HepG2 (cell line): ENCODE measurements around the gene DPYSL3. TPM values are rescaled to one million over a fixed set of nuclear protein-coding genes. Genes with fewer than 3 reads are reported as not detected.

Experiments
- ATAC-seq: fragments of 200-7000 bp; cut with Tn5 transposase; 3 replicates; pipeline ENCODE4 v1.9.1; 2020; ENCODE audit warnings: mild to moderate bottlenecking, moderate library complexity
- BruUV-seq: library from RNA; stranded (reverse); fragments of 400-500 nt; replicated peaks from 2 replicates; lab custom pipeline; 2021; lab: Mats Ljungman, UMichigan
- CTCF ChIA-PET: fragments of 300-600 bp; formaldehyde crosslinking; extraction: SDS; loops from one replicate; lab custom pipeline; 2021; ENCODE audit warnings: low total read pairs, inconsistent platforms, low intra/inter-chr PET ratio; lab: Yijun Ruan, JAX
- POLR2A ChIA-PET: fragments of 350-600 bp; sonication (Branson Sonifier 250); formaldehyde crosslinking; loops from one replicate; lab custom pipeline; 2020; ENCODE audit warnings: antibody characterized with exemption, inconsistent platforms; lab: Yijun Ruan, JAX
- DNase-seq: peaks from one replicate; pipeline ENCODE4 v3.0.0-alpha.2; 2015; ENCODE audit warnings: low spot score
- FAIRE-seq: peaks from 3 replicates; lab custom pipeline; 2011; peaks lifted over from hg19 to GRCh38; lab: Jason Lieb, UNC
- H2AFZ ChIP-seq: one replicate; pipeline ENCODE4 v1.6.1; 2011; ENCODE audit warnings: low read length, inconsistent platforms
- H3K27ac ChIP-seq: fragments of 300-600 bp; 3 replicates; pipeline ENCODE4 v1.8.0; 2011; ENCODE audit warnings: mixed run types, mild to moderate bottlenecking, mixed read lengths, low read length, inconsistent platforms; ENCODE audit not compliant: insufficient read depth; ENCODE audit errors: extremely low read length
- H3K27me3 ChIP-seq, 2 experiments: fragments of 200-600 bp in 1 of 2; 2 replicates in 1 of 2; 3 replicates in 1 of 2; pipeline versions ENCODE4 v1.6.0 to v1.8.0; 2011; ENCODE audit warnings: low read length in 2 of 2, mild to moderate bottlenecking in 2 of 2, moderate library complexity in 2 of 2, inconsistent platforms in 1 of 2; ENCODE audit not compliant: insufficient read depth in 2 of 2, control insufficient read depth in 1 of 2
- H3K36me3 ChIP-seq, 2 experiments: fragments of 200-600 bp in 1 of 2; replicated peaks in 1 of 2; 2 replicates in 1 of 2; 3 replicates in 1 of 2; pipeline versions ENCODE4 v1.5.1 to v1.8.0; 2011; ENCODE audit warnings: low read length in 2 of 2, inconsistent platforms in 1 of 2; ENCODE audit not compliant: insufficient read depth in 2 of 2, control insufficient read depth in 1 of 2
- H3K4me1 ChIP-seq: 2 replicates; pipeline ENCODE4 v1.5.1; 2012; ENCODE audit warnings: low read length, inconsistent platforms; ENCODE audit not compliant: insufficient read depth
- H3K4me2 ChIP-seq: 2 replicates; pipeline ENCODE4 v1.6.0; 2011; ENCODE audit warnings: low read depth, low read length, inconsistent platforms
- H3K4me3 ChIP-seq, 3 experiments: fragments of 200-600 bp in 1 of 3; sonication (generic), shearing (Covaris generic) in 1 of 3; replicated peaks in 1 of 3; 2 replicates each; pipeline ENCODE4 v1.5.1; 2011 to 2016; ENCODE audit warnings: low read length in 3 of 3, inconsistent platforms in 2 of 3, low read depth in 2 of 3, mild to moderate bottlenecking in 2 of 3, control low read depth in 1 of 3, mixed read lengths in 1 of 3; ENCODE audit not compliant: insufficient read depth in 1 of 3
- H3K79me2 ChIP-seq: one replicate; pipeline ENCODE4 v1.6.1; 2011; ENCODE audit warnings: low read length, inconsistent platforms; ENCODE audit not compliant: insufficient read depth
- H3K9ac ChIP-seq: 2 replicates; pipeline ENCODE4 v1.6.0; 2011; ENCODE audit warnings: mild to moderate bottlenecking, low read depth, low read length, inconsistent platforms; ENCODE audit not compliant: insufficient read depth
- H3K9me3 ChIP-seq: 2 replicates; pipeline ENCODE4 v1.5.1; 2012; ENCODE audit warnings: mild to moderate bottlenecking, low read length
- H4K20me1 ChIP-seq: 2 replicates; pipeline ENCODE4 v1.6.0; 2011; ENCODE audit warnings: inconsistent platforms, mild to moderate bottlenecking, low read length, moderate library complexity; ENCODE audit not compliant: insufficient read depth
- CHD2 ChIP-seq: IDR thresholded peaks from 2 replicates; pipeline ENCODE4 v1.6.1; 2011; ENCODE audit warnings: low read depth, low read length, improper control_type of control experiment
- E2F1 ChIP-seq: sonication (generic); formaldehyde crosslinking; IDR thresholded peaks from 2 replicates; pipeline ENCODE4 v1.5.0; 2020; ENCODE audit warnings: missing genetic modification reagents
- HNRNPL ChIP-seq: fragments of 200-400 bp; formaldehyde crosslinking; IDR thresholded peaks from 2 replicates; pipeline ENCODE4 v1.6.1; 2017; ENCODE audit warnings: mild to moderate bottlenecking, low read depth, low read length
- HOXA5 ChIP-seq: sonication (generic); formaldehyde crosslinking; IDR thresholded peaks from 2 replicates; pipeline ENCODE4 v1.4.0; 2020; ENCODE audit warnings: missing genetic modification reagents
- NR2C2 ChIP-seq: sonication (generic); formaldehyde crosslinking; IDR thresholded peaks from 2 replicates; pipeline ENCODE4 v1.4.0; 2020; ENCODE audit warnings: missing genetic modification reagents, mild to moderate bottlenecking, moderate library complexity, borderline replicate concordance
- RBAK ChIP-seq: sonication (generic); formaldehyde crosslinking; IDR thresholded peaks from 2 replicates; pipeline ENCODE4 v1.5.1; 2020; ENCODE audit warnings: mild to moderate bottlenecking, missing genetic modification reagents
- SNAPC2 ChIP-seq: sonication (generic); formaldehyde crosslinking; IDR thresholded peaks from 2 replicates; pipeline ENCODE4 v1.8.1; 2022; ENCODE audit warnings: mild to moderate bottlenecking, missing genetic modification reagents
- ZNF44 ChIP-seq: sonication (generic); formaldehyde crosslinking; IDR thresholded peaks from 2 replicates; pipeline ENCODE4 v1.5.1; 2020; ENCODE audit warnings: mild to moderate bottlenecking, missing genetic modification reagents
- WGBS: methylation state at CpG from one replicate; pipeline ENCODE4 v1.1.6; 2017; ENCODE audit warnings: low lambda C conversion rate; 5-methylcytosine and 5-hydroxymethylcytosine counted together
- in situ Hi-C: cut with HindIII; loops from 2 replicates; pipeline ENCODE4 v1.10.0; 2017; ENCODE audit warnings: low pct_unique_long_range_greater_than_20kb; ENCODE audit not compliant: extremely low pct_ligation_motif_present
- intact Hi-C: fragments of 100-400 bp; cut with micrococcal nuclease; formaldehyde crosslinking; loops from one replicate; pipeline ENCODE4 v1.10.0; 2022; ENCODE audit not compliant: unreplicated experiment
- polyA plus RNA-seq, 8 experiments: library from polyadenylated mRNA; depleted of rRNA in 3 of 8; stranded (reverse) in 7 of 8; unstranded in 1 of 8; fragments of >200 nt; fragmentation: Illumina TruSeq in 4 of 8; extraction: Trizol in 4 of 8; gene quantifications; 2 replicates each; pipeline versions ENCODE4 v1.2.1 to v1.2.3, GENCODE V29; 2011 to 2016; ENCODE audit warnings: low read depth in 4 of 8, missing spikeins in 1 of 8, mixed read lengths in 1 of 8; ENCODE audit not compliant: insufficient read depth in 1 of 8
- total RNA-seq, 5 experiments: library from RNA; depleted of rRNA; stranded (reverse); fragments of >200 nt; fragmentation: Illumina TruSeq; extraction: Trizol; gene quantifications; 2 replicates each; pipeline ENCODE4 v1.2.3, GENCODE V29; 2016; ENCODE audit warnings: low read depth in 1 of 5
- TF ChIP-seq, protein P1 (sequence below): sonication (generic); formaldehyde crosslinking; IDR thresholded peaks from 2 replicates; pipeline ENCODE4 v1.9.0; 2021; ENCODE audit warnings: missing genetic modification reagents, borderline replicate concordance
- TF ChIP-seq, protein P2 (sequence below): sonication (generic); formaldehyde crosslinking; IDR thresholded peaks from 2 replicates; pipeline ENCODE4 v1.5.0; 2020; ENCODE audit warnings: missing genetic modification reagents, mild to moderate bottlenecking, borderline replicate concordance
- TF ChIP-seq, protein P3 (sequence below): sonication (generic); formaldehyde crosslinking; IDR thresholded peaks from 2 replicates; pipeline ENCODE4 v1.4.0; 2020; ENCODE audit warnings: missing genetic modification reagents, low read depth, mild to moderate bottlenecking, borderline replicate concordance
- TF ChIP-seq, protein P4 (sequence below): sonication (generic); formaldehyde crosslinking; IDR thresholded peaks from 2 replicates; pipeline ENCODE4 v1.8.0; 2022; ENCODE audit warnings: missing genetic modification reagents, mild to moderate bottlenecking, borderline replicate concordance

DPYSL3 gene
- total and polyA plus RNA-seq, 2 of the 13 experiments (the other 11 are each of a cell fraction or from before 2014, with no cell fraction given), result 0.08 to 0.15 TPM

DNA sequence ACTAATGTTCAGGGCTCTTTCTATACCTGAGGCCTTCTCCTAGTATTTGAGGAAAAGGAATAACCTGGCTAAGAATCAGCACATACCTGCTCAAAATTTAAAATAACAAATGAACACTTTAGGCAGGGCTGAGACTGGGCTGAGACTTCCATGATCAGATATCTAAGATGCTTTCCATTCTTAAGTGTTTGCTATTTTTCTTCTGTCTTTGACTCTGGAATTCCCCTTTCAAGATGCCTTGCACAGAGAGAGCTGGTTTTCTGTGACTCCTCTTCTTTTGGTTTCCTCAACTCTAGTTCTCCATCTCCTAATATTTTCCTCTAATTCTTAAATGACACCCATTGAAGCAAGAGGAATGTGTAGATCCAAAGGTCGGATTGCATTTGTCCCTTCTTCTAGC is 61.1 kb downstream of the DPYSL3 start:
- ChIA-PET POLR2A (no interaction called here), CTCF (no interaction called here)
- no peaks in the 10 kb centered on the region for H3K79me2 ChIP-seq
- no peak overlapping the region for H3K27ac ChIP-seq
- FAIRE-seq, result no peak
- H2AFZ ChIP-seq, result no peak overlapping the region
- H3K9ac ChIP-seq, result no peak overlapping the region
- peaks cover 5 to 17% of the 10 kb centered on the region in 2 experiments; a peak in 3 of 5 replicates for H3K27me3 ChIP-seq
- in situ Hi-C loops (no loop called here), intact Hi-C loops (no loop called here)
- WGBS, result 3% methylated on average over 1 of the region's 1 CpG
- TF ChIP-seq, protein P1, sequence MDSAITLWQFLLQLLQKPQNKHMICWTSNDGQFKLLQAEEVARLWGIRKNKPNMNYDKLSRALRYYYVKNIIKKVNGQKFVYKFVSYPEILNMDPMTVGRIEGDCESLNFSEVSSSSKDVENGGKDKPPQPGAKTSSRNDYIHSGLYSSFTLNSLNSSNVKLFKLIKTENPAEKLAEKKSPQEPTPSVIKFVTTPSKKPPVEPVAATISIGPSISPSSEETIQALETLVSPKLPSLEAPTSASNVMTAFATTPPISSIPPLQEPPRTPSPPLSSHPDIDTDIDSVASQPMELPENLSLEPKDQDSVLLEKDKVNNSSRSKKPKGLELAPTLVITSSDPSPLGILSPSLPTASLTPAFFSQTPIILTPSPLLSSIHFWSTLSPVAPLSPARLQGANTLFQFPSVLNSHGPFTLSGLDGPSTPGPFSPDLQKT (CRISPR knock-in tag), result no peak
- TF ChIP-seq HNRNPL, result no peak
- TF ChIP-seq ZNF44 (CRISPR knock-in tag), result no peak
- TF ChIP-seq RBAK, result no peak
- TF ChIP-seq, protein P2, sequence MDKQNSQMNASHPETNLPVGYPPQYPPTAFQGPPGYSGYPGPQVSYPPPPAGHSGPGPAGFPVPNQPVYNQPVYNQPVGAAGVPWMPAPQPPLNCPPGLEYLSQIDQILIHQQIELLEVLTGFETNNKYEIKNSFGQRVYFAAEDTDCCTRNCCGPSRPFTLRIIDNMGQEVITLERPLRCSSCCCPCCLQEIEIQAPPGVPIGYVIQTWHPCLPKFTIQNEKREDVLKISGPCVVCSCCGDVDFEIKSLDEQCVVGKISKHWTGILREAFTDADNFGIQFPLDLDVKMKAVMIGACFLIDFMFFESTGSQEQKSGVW (CRISPR knock-in tag), result no peak
- no peak for TF ChIP-seq NR2C2
- no peak for TF ChIP-seq CHD2
- TF ChIP-seq HOXA5, result no peak
- TF ChIP-seq E2F1 (CRISPR knock-in tag), result no peak
- TF ChIP-seq, protein P3, sequence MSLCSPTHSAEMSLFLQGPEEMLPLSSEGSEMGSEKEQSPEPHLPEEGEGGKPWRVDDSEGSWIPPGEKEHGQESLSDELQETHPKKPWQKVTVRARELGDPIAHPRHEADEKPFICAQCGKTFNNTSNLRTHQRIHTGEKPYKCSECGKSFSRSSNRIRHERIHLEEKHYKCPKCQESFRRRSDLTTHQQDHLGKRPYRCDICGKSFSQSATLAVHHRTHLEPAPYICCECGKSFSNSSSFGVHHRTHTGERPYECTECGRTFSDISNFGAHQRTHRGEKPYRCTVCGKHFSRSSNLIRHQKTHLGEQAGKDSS (CRISPR knock-in tag), result no peak
- no peak for TF ChIP-seq SNAPC2
- TF ChIP-seq, protein P4, sequence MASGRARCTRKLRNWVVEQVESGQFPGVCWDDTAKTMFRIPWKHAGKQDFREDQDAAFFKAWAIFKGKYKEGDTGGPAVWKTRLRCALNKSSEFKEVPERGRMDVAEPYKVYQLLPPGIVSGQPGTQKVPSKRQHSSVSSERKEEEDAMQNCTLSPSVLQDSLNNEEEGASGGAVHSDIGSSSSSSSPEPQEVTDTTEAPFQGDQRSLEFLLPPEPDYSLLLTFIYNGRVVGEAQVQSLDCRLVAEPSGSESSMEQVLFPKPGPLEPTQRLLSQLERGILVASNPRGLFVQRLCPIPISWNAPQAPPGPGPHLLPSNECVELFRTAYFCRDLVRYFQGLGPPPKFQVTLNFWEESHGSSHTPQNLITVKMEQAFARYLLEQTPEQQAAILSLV (CRISPR knock-in tag), result no peak
- H4K20me1 ChIP-seq, result no peaks in the 10 kb centered on the region
- no peaks in the 10 kb centered on the region for H3K4me1 ChIP-seq
- H3K4me3 ChIP-seq, result no peak overlapping the region
- no peak overlapping the region for H3K4me2 ChIP-seq
- no TSS peak for BruUV-seq
- DNase-seq, result no peak
- H3K9me3 ChIP-seq, result no peaks in the 10 kb centered on the region
- ATAC-seq, result no peak
- no peaks in the 10 kb centered on the region for H3K36me3 ChIP-seq
